Erythroblast (primary cell): ENCODE data around the gene RPL27.
"Not testable (repeated sequence)": the region's sequence is repeated elsewhere in the genome, so short reads cannot be mapped to it uniquely, and the experiment has no call there.

Experiments
- DNase-seq, 2 experiments: peaks; one replicate each; lab custom pipeline; 2025; lab: John Stamatoyannopoulos, UW
- GATA1 ChIP-seq: IDR thresholded peaks from 2 replicates; pipeline ENCODE4 v1.6.1; 2011; ENCODE audit warnings: low read depth, mild to moderate bottlenecking, control low read depth, low read length, moderate library complexity
- POLR2A ChIP-seq: IDR thresholded peaks from 2 replicates; pipeline ENCODE4 v1.6.1; 2011; ENCODE audit warnings: mild to moderate bottlenecking, low read length

Gene RPL27

DNA sequence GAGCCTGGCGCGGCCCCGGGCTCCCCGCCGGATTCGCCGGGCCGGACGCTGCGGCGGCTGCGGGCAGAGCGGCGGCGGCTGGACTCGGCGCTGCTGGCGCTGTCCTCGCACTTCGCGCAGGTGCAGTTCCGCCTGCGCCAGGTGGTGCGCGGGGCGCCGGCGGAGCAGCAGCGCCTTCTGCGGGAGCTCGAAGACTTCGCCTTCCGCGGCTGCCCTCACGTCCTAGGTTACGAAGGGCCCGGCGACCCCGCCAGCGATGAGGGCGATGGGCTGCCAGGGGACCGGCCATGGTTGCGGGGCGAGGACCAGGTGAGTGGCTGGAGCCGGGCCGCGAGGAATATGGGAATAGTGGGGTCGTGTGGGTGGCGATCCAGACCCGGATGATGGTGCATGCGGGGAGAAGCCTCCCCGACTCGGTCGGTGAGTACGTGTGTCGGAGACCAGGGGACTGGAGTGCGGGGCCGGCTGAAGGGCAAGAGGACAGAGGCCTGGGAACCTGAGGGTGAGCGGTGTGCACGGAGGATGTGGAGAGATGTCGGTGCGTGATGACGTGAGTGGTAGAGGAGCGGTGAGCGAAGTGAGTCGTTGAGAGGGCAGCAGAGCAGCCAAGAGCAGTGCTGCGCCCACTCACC is 17.3 kb upstream of the RPL27 start:
- TF ChIP-seq GATA1 (no peak), POLR2A (peak; percentile 27)
- peak; percentile 68 to 81 for DNase-seq

DNA sequence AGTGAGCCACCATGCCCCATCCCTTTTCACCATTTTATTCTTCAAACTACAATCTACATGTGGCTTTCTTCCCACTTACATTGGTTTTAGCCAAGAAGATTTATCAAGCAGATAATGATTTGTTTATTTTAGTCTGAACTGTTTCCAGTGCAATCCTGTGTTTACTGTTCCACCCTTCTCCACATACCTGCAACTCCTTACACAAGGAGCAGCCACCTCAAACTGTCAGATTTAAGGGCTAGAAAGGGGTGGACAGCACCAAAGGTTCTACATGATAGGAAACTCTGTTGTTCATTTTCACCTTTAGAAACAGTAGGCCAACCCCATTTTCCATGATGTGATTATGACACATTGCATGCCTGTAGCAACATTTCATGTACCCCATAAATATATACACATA is 16.0 kb upstream of the RPL27 start:
- TF ChIP-seq POLR2A (no peak), GATA1 (no peak)
- no peak for DNase-seq

DNA sequence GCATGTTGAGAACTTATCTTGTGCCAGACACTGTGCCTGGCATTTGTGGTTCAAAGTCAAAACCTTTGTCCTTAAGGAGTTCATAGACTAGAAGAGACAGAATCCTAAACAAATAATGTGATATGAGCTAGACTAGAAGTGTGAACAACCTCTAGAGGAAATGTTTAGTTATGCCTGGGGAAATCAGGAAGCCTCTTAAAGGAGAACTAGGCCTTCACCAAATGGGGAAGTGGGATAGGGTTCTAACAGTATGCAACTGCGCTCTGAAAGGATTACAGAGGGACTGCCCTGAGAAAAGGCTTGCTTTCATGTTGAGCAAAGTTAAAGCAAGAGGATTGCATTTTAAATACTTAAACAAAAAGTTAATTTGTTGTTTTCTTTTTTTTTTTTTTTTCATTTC is 13.0 kb upstream of the RPL27 start:
- no peak for TF ChIP-seq GATA1
- no peak for TF ChIP-seq POLR2A
- no peak for DNase-seq

GRCh38 chr17:42989141-42989540 is 9.1 kb upstream of the RPL27 start:
- no peak for DNase-seq
- TF ChIP-seq POLR2A = no peak
- no peak for TF ChIP-seq GATA1

DNA sequence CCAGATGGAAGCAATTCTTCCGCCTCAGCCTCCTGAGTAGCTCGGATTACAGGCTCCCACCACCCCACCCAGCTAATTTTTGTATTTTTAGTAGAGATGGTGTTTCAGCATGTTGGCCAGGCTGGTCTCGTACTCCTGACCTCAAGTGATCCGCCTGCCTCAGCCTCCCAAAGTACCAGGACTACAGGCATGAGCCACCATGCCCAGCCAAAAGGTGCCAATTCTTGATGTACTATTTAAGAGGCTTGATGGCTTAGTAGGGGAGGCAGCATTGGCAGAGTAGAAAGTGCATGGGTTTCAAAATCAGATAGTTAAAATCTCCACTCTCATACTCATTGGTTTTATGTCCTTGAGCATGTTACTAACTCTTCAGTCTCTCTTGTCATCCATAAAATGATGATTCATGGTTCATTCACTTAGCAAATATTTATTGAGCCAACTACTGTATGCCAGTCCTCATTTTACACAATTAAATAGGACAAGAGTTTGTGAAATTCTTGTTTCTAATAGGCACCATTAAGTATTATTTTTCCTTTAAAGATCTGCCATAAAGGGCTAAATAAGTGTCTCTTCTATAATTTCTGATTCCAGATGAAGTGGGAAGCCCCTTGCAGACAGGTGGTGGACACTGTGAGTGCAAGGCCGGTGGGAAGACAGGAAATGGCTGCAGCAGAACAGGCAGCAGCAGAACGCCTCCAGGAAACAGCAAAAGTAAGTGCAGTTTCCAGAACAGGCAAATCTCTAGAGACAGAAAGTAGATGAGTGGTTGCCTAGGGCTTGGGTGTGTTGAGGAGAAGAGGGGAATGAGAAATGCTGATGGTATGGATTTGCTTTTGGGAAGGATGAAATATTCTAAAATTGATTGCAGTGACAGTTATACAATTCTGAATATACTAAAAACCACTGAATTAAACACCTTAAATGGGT is 8.2 kb upstream of the RPL27 start:
- TF ChIP-seq GATA1 = no peak
- no peak for TF ChIP-seq POLR2A
- DNase-seq = no peak

- TF ChIP-seq POLR2A (no peak), GATA1 (no peak)
- no peak for DNase-seq
Observed at GRCh38 chr17:42991471-42991870, 6.7 kb upstream of the RPL27 start.

GRCh38 chr17:42992872-42993271 is 5.3 kb upstream of the RPL27 start:
- TF ChIP-seq POLR2A (no peak), GATA1 (no peak)

GRCh38 chr17:42993913-42994312 is 4.3 kb upstream of the RPL27 start:
- DNase-seq = not testable (repeated sequence)

More at GRCh38 chr17:42992872-42993271, 5.3 kb upstream of the RPL27 start:
- DNase-seq = no peak

- no peak for DNase-seq
Observed at GRCh38 chr17:42997390-42997983, 732 bp upstream of the RPL27 start.

GRCh38 chr17:42999003-42999525 is 845 bp downstream of the RPL27 start:
- TF ChIP-seq GATA1 (no peak), POLR2A (no peak)
- DNase-seq = no peak

More at GRCh38 chr17:42997390-42997983, 732 bp upstream of the RPL27 start:
- TF ChIP-seq POLR2A (no peak), GATA1 (no peak)

DNA sequence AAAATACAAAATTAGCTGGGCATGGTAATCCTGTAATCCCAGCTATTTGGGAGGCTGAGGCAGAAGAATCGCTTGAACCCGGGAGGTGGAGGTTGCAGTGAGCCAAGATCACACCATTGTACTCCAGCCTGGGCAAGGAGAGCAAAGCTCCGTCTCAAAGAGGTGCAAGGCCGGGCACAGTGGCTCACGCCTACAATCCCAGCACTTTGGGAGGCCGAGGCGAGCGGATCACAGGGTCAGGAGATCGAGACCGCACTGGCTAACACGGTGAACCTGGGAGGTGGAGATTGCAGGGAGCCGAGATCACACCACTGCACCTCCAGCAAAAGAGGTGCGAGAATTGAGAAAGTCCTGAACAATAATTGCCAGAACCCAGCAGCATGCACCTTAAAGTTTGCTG is 2.7 kb downstream of the RPL27 start:
- peak; percentile 11 for TF ChIP-seq POLR2A
- DNase-seq = not testable (repeated sequence)

- TF ChIP-seq GATA1 = no peak
- peak; percentile 35 for TF ChIP-seq POLR2A
- no peak for DNase-seq
Observed at GRCh38 chr17:43003542-43004172, 5.4 kb downstream of the RPL27 start.
